HG03521 (cell line): ENCODE data around the gene SHB.

Source experiments
- ATAC-seq: cut with Tn5 transposase; IDR thresholded peaks from one replicate; pipeline ENCODE4 v1.9.1; 2021; ENCODE audit warnings: mild to moderate bottlenecking, moderate library complexity; ENCODE audit not compliant: unreplicated experiment

Gene SHB

DNA sequence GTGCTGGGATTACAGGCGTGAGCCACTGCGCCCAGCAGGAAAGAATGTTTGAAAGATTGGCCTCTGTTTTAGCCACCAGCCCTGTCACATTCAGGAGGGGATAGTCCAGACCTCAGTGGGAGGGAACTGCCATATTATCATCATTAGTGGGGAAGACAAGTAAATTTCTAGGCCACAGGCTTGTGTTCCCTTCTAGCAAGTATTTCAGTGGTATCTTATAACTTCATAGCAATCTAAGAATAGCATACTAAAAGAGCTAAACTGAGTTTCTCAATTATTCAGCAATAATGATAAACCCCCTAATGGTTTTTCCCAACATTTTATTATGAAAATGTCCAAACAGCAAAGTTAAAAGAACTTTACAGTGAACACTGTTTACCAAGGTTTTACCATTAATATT is 195.1 kb downstream of the SHB start:
- ATAC-seq, result no peak

DNA sequence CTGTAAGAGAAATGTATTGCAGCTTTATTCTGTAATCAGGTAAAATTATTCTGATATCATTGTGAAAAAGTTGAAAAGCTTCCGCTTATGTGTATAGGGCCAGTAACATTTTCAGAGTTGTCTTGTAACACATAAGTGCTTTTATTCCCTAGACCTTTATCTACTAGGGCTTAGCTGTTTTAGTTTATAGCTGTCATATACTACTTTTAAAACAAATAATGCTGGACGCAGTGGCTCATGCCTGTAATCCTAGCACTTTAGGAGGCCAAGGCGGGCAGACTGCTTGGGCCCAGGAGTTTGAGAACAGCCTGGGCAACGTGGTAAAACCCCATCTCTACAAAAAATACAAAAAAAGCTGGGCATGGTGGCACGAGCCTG is 198.2 kb downstream of the SHB start:
- ATAC-seq, result no peak

DNA sequence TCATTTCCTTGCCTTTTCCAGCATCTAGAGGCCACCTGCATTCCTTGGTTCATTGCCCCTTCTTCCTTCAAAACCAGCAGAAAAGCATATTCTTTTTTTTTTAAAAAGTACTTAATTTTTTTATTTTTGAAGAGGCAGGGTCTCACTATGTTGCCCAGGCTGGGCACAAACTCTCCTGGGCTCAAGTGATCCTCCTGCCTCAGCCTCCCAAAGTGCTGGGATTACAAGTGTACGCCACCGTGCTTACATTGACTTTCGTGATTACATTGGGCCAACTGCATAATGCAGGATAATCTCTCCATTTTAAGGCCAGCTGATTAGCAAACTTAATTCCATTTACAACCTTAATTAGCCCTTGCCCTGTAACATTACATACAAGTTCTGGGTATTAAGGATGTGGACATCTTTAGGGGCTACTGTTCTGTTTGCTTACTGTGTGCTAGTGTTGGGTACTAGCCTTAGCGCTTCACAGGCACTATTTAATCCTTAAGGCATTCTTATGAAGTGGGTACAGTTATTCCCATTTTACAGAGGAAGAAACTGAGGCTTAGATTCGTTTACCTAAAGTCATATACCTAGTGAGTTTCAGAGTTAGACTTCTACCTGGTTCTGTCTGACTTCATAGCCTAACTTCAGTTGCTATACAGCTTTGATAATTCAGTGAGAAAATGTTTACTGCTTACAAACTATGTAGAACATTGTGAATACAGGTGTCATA is 198.8 kb downstream of the SHB start:
- ATAC-seq, result no peak
